Neuronal stem cell (in vitro differentiated cells): Measurements from ENCODE around the gene STX4.

ENCODE experiments used
- DNase-seq: peaks from one replicate; pipeline ENCODE4 v3.0.0-alpha.2; 2013; ENCODE audit warnings: low spot score
- H2AFZ ChIP-seq: one replicate; pipeline ENCODE4 v1.6.1; 2013; ENCODE audit warnings: mild to moderate bottlenecking, low read length, inconsistent platforms
- H2AK5ac ChIP-seq: 2 replicates; pipeline ENCODE4 v1.6.1; 2013; ENCODE audit warnings: low read depth, mild to moderate bottlenecking, inconsistent platforms, low read length, moderate library complexity, mixed read lengths
- H2BK120ac ChIP-seq: 2 replicates; pipeline ENCODE4 v1.6.1; 2013; ENCODE audit warnings: low read depth, mild to moderate bottlenecking, inconsistent platforms, low read length, moderate library complexity, mixed read lengths
- H2BK12ac ChIP-seq: one replicate; pipeline ENCODE4 v1.6.1; 2013; ENCODE audit warnings: low read length, inconsistent platforms
- H2BK15ac ChIP-seq: 2 replicates; pipeline ENCODE4 v1.6.1; 2013; ENCODE audit warnings: mild to moderate bottlenecking, low read length, inconsistent platforms, mixed read lengths
- H2BK5ac ChIP-seq: one replicate; pipeline ENCODE4 v1.6.1; 2013; ENCODE audit warnings: inconsistent platforms, mild to moderate bottlenecking, low read length, moderate library complexity
- H3K14ac ChIP-seq: one replicate; pipeline ENCODE4 v1.6.1; 2013; ENCODE audit warnings: low read length, inconsistent platforms
- H3K18ac ChIP-seq: 2 replicates; pipeline ENCODE4 v1.6.1; 2013; ENCODE audit warnings: low read length, inconsistent platforms
- H3K23ac ChIP-seq: 2 replicates; pipeline ENCODE4 v1.6.1; 2013; ENCODE audit warnings: low read depth, mild to moderate bottlenecking, mixed read lengths, low read length, inconsistent platforms; ENCODE audit not compliant: poor library complexity
- H3K27ac ChIP-seq: replicated peaks from 3 replicates; pipeline ENCODE4 v1.5.1; 2013; ENCODE audit warnings: low read length, inconsistent platforms
- H3K27me3 ChIP-seq, 3 experiments: 2 replicates each; pipeline ENCODE4 v1.6.1; 2013; ENCODE audit warnings: low read length in 3 of 3, mild to moderate bottlenecking in 2 of 3, inconsistent platforms in 1 of 3, low read depth in 1 of 3, mixed read lengths in 1 of 3, moderate library complexity in 1 of 3; ENCODE audit not compliant: control insufficient read depth in 3 of 3, insufficient read depth in 3 of 3
- H3K36me3 ChIP-seq, 2 donors: replicated peaks in 1 of 2; 2 replicates each; pipeline ENCODE4 v1.6.1; 2013; ENCODE audit warnings: low read length in 2 of 2; ENCODE audit not compliant: control insufficient read depth in 2 of 2, insufficient read depth in 2 of 2
- H3K4ac ChIP-seq: 2 replicates; pipeline ENCODE4 v1.6.1; 2013; ENCODE audit warnings: inconsistent platforms, mild to moderate bottlenecking, low read length, moderate library complexity
- H3K4me1 ChIP-seq, 2 donors: 1 replicate in 1 of 2; 2 replicates in 1 of 2; pipeline ENCODE4 v1.6.1; 2013; ENCODE audit warnings: low read length in 2 of 2, low read depth in 1 of 2; ENCODE audit not compliant: control insufficient read depth in 2 of 2, insufficient read depth in 1 of 2
- H3K4me2 ChIP-seq: one replicate; pipeline ENCODE4 v1.6.1; 2013; ENCODE audit warnings: mild to moderate bottlenecking, low read length, inconsistent platforms; ENCODE audit not compliant: insufficient read depth, poor library complexity, severe bottlenecking
- H3K4me3 ChIP-seq, 2 donors: 2 replicates each; pipeline ENCODE4 v1.5.1; 2013; ENCODE audit warnings: low read length in 2 of 2, mild to moderate bottlenecking in 2 of 2, inconsistent platforms in 1 of 2, moderate library complexity in 1 of 2
- H3K79me1 ChIP-seq: one replicate; pipeline ENCODE4 v1.6.1; 2013; ENCODE audit warnings: low read depth, mild to moderate bottlenecking, inconsistent platforms, low read length, moderate library complexity
- H3K9ac ChIP-seq: one replicate; pipeline ENCODE4 v1.6.1; 2013; ENCODE audit warnings: mild to moderate bottlenecking, low read depth, low read length, inconsistent platforms; ENCODE audit not compliant: poor library complexity
- H3K9me3 ChIP-seq, 2 donors: replicated peaks in 1 of 2; 2 replicates each; pipeline versions ENCODE3 to v1.6.1; 2013; ENCODE audit warnings: low read length in 2 of 2, mild to moderate bottlenecking in 2 of 2, inconsistent platforms in 1 of 2, low read depth in 1 of 2, mixed read lengths in 1 of 2, moderate library complexity in 1 of 2; ENCODE audit not compliant: control insufficient read depth in 2 of 2, insufficient read depth in 1 of 2
- H4K8ac ChIP-seq: one replicate; pipeline ENCODE4 v1.6.1; 2013; ENCODE audit warnings: low read depth, mild to moderate bottlenecking, inconsistent platforms, low read length, moderate library complexity
- H4K91ac ChIP-seq: one replicate; pipeline ENCODE4 v1.6.1; 2013; ENCODE audit warnings: low read length, low read depth, mild to moderate bottlenecking, inconsistent platforms; ENCODE audit not compliant: poor library complexity
- WGBS, 2 donors: extraction: QIAGEN DNeasy Blood & Tissue Kit; methylation state at CpG; one replicate each; pipeline ENCODE4 v1.1.7; 2013; ENCODE audit warnings: missing lambda C conversion rate in 2 of 2, mixed read lengths in 1 of 2; ENCODE audit not compliant: insufficient read length in 2 of 2, insufficient replicate concordance in 1 of 2; ENCODE audit errors: extremely low coverage in 2 of 2; 5-methylcytosine and 5-hydroxymethylcytosine counted together

Gene STX4

DNA sequence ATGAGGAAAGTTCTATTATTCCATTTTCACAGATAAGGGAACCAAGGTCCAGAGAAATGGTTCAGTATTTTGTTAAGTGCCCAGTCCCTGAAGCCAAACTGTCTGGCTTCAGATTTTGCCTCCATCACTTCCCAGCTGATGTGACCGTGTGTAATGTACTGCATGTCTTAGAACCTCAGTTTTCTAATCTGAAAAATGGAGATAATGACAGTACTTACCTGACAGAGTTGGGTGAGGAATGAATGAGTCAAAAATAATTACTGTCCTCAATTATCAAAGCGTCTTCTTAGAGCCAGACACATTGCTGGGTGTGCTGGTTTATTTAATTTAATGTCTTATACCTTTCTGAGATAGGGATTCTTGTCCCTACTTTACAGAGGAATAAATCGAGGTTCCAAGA lies 34.0 kb downstream of the STX4 start:
- Histone ChIP-seq H4K91ac (no peak overlapping the region), H3K27ac (no peak overlapping the region), H2BK12ac (no peak overlapping the region), H2AFZ (no peak overlapping the region), H3K4me1 (peaks cover 4 to 6% of the 10 kb centered on the region in 2 donors), H2BK5ac (no peak overlapping the region), H2BK15ac (no peak overlapping the region), H3K4me3 (no peak overlapping the region), H2AK5ac (no peak overlapping the region), H3K4ac (no peak overlapping the region), H4K8ac (no peak overlapping the region), H3K27me3 (no peaks in the 10 kb centered on the region), H3K14ac (no peak overlapping the region), H3K23ac (no peak overlapping the region), H2BK120ac (no peak overlapping the region), H3K9ac (no peak overlapping the region), H3K79me1 (peaks cover 13% of the 10 kb centered on the region), H3K36me3 (peaks cover 10 to 31% of the 10 kb centered on the region in 2 donors), H3K18ac (no peak overlapping the region), H3K9me3 (no peaks in the 10 kb centered on the region), H3K4me2 (no peak overlapping the region)
- WGBS, 2 donors: no CpG with 5 or more reads among the region's 3 CpGs
- DNase-seq: no peak

- H3K4ac ChIP-seq: no peak overlapping the region
- H3K27ac ChIP-seq: no peak overlapping the region
- peaks cover 7 to 20% of the 10 kb centered on the region in 2 donors for H3K36me3 ChIP-seq
- H3K14ac ChIP-seq: no peak overlapping the region
- no peak for DNase-seq
- no peak overlapping the region for H2BK12ac ChIP-seq
- peaks cover 4 to 7% of the 10 kb centered on the region in 2 donors for H3K4me1 ChIP-seq
- H2AFZ ChIP-seq: no peak overlapping the region
- no peaks in the 10 kb centered on the region for H3K27me3 ChIP-seq
- peak overlapping the region in 1 of 2 donors; percentile 80 for H3K4me3 ChIP-seq
- H4K8ac ChIP-seq: no peak overlapping the region
- H3K23ac ChIP-seq: no peak overlapping the region
- peak overlapping the region; percentile 92 for H3K4me2 ChIP-seq
- no CpG with 5 or more reads among the region's 4 CpGs for WGBS, 2 donors
- no peak overlapping the region for H4K91ac ChIP-seq
- no peaks in the 10 kb centered on the region for H3K9me3 ChIP-seq
- no peak overlapping the region for H2BK120ac ChIP-seq
- peaks cover 7% of the 10 kb centered on the region for H3K79me1 ChIP-seq
- H3K18ac ChIP-seq: no peak overlapping the region
- H2BK15ac ChIP-seq: no peak overlapping the region
- H3K9ac ChIP-seq: no peak overlapping the region
- H2BK5ac ChIP-seq: no peak overlapping the region
- H2AK5ac ChIP-seq: no peak overlapping the region
Observed at GRCh38 chr16:31071861-31072260, 38.5 kb downstream of the STX4 start.

- Histone ChIP-seq H2AFZ (peak overlapping the region; percentile 96), H2BK5ac (peak overlapping the region; percentile 95), H3K23ac (peak overlapping the region; percentile 16), H2BK12ac (no peak overlapping the region), H3K14ac (no peak overlapping the region), H4K8ac (no peak overlapping the region), H3K27me3 (no peaks in the 10 kb centered on the region), H3K4me3 (peak overlapping the region; percentile 80 to 87), H3K4ac (no peak overlapping the region), H3K4me1 (peaks cover 4 to 7% of the 10 kb centered on the region in 2 donors), H3K18ac (peak overlapping the region; percentile 99), H3K9me3 (no peaks in the 10 kb centered on the region), H3K9ac (peak overlapping the region; percentile 91), H3K36me3 (peaks cover 15 to 23% of the 10 kb centered on the region in 2 donors), H4K91ac (no peak overlapping the region), H3K27ac (peak overlapping the region; percentile 91), H2BK120ac (no peak overlapping the region), H2BK15ac (no peak overlapping the region), H2AK5ac (no peak overlapping the region), H3K4me2 (peak overlapping the region; percentile 92), H3K79me1 (peaks cover 15% of the 10 kb centered on the region)
- DNase-seq: peak; percentile 24
- no CpG with 5 or more reads among the region's 27 CpGs for WGBS, 2 donors
Observed at GRCh38 chr16:31072540-31073141, 39.3 kb downstream of the STX4 start.

DNA sequence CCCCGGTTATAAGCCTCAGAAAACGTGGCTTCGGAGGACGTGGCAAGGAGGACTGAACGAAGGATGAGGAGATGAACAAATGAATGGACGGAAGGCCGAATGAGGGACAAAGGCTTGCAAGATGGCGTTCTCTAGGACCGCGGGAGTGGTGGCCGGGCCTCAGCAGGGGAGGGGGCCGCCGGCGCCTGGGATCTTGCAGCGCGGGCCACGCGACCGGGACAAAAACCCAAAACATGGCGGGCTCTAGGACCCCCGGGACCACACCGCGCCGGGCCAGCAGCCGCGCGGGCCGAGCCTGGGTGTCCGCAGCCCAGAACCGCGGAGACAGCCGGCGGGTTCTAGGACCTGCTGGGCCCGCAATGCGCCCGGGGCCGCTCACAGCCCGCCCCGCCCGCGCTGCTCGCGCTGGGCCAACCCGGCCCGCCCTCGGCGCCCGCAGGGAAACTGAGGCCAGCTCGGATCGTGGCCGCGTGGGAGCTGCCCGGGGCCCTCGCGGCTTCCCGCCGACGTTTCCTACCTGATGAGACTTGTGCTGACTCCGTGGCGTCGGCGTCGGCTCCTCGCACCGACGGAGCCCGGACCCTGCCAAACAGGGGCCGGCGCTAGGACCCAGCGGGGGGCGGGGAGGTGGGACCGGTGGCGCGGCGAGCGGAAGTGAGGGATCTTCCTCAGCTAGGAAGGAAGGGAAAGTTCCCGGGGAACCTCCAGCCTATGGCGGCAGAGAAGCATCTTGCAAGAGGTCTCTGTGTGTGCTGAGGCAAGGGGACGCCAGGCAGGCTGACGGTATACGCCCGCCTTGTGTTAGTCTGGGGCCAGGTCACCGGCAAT lies 40.0 kb downstream of the STX4 start:
- Histone ChIP-seq H2BK5ac (peak overlapping the region; percentile 95), H4K91ac (no peak overlapping the region), H3K18ac (peak overlapping the region; percentile 99), H3K4me2 (peak overlapping the region; percentile 92), H2AFZ (peak overlapping the region; percentile 96), H3K23ac (peak overlapping the region; percentile 16), H3K4ac (no peak overlapping the region), H2BK15ac (peak overlapping the region; percentile 2), H2BK120ac (no peak overlapping the region), H3K4me3 (peak overlapping the region; percentile 80 to 87), H3K9ac (peak overlapping the region; percentile 91), H3K14ac (peak overlapping the region; percentile 65), H3K27ac (peak overlapping the region; percentile 91), H3K27me3 (no peaks in the 10 kb centered on the region), H3K36me3 (peaks cover 22 to 28% of the 10 kb centered on the region in 2 donors), H3K4me1 (peaks cover 4 to 7% of the 10 kb centered on the region in 2 donors), H3K9me3 (no peaks in the 10 kb centered on the region), H2BK12ac (no peak overlapping the region), H2AK5ac (no peak overlapping the region), H4K8ac (no peak overlapping the region), H3K79me1 (peaks cover 16% of the 10 kb centered on the region)
- no CpG with 5 or more reads among the region's 83 CpGs for WGBS, 2 donors
- DNase-seq: peak; percentile 89
